Trophoblast cell (in vitro differentiated cells and primary cell): ENCODE results near the gene MVP.
"Not testable (repeated sequence)": the region's sequence is repeated elsewhere in the genome, so short reads cannot be mapped to it uniquely, and the experiment has no call there.

Experiments
- DNase-seq, 2 donors: peaks; one replicate each; pipeline ENCODE4 v3.0.0-alpha.2; 2016
- H2AFZ ChIP-seq: 2 replicates; pipeline ENCODE4 v1.6.1; 2013; ENCODE audit warnings: low read length, moderate library complexity, mild to moderate bottlenecking; ENCODE audit not compliant: insufficient read depth, poor library complexity
- H2AK5ac ChIP-seq: 2 replicates; pipeline ENCODE4 v1.6.1; 2013; ENCODE audit warnings: mild to moderate bottlenecking, low read length
- H2BK120ac ChIP-seq: 2 replicates; pipeline ENCODE4 v1.6.1; 2013; ENCODE audit warnings: low read length, mild to moderate bottlenecking, moderate library complexity; ENCODE audit not compliant: insufficient read depth, poor library complexity
- H2BK12ac ChIP-seq: 2 replicates; pipeline ENCODE4 v1.6.1; 2013; ENCODE audit warnings: mild to moderate bottlenecking, low read length, moderate library complexity
- H2BK5ac ChIP-seq: 2 replicates; pipeline ENCODE4 v1.6.1; 2013; ENCODE audit warnings: low read length, low read depth, moderate library complexity, mild to moderate bottlenecking; ENCODE audit not compliant: poor library complexity
- H3K14ac ChIP-seq: 2 replicates; pipeline ENCODE4 v1.6.1; 2013; ENCODE audit warnings: mild to moderate bottlenecking, low read length
- H3K18ac ChIP-seq: 2 replicates; pipeline ENCODE4 v1.6.1; 2013; ENCODE audit warnings: mild to moderate bottlenecking, low read length
- H3K23ac ChIP-seq: 2 replicates; pipeline ENCODE4 v1.6.1; 2013; ENCODE audit warnings: low read length
- H3K27ac ChIP-seq: 2 replicates; pipeline ENCODE4 v1.5.1; 2013; ENCODE audit warnings: low read depth, mild to moderate bottlenecking, inconsistent platforms, low read length, moderate library complexity
- H3K27me3 ChIP-seq: 2 replicates; pipeline ENCODE4 v1.6.1; 2013; ENCODE audit warnings: inconsistent platforms, mild to moderate bottlenecking, low read length, moderate library complexity; ENCODE audit not compliant: insufficient read depth
- H3K36me3 ChIP-seq, 2 experiments: 1 replicate in 1 of 2; 2 replicates in 1 of 2; pipeline ENCODE4 v1.6.1; 2013; ENCODE audit warnings: low read length in 2 of 2, mild to moderate bottlenecking in 2 of 2, moderate library complexity in 1 of 2; ENCODE audit not compliant: insufficient read depth in 2 of 2, control insufficient read depth in 1 of 2
- H3K4ac ChIP-seq: 2 replicates; pipeline ENCODE4 v1.6.1; 2013; ENCODE audit warnings: low read depth, mild to moderate bottlenecking, low read length, moderate library complexity
- H3K4me1 ChIP-seq, 2 experiments: 1 replicate in 1 of 2; 2 replicates in 1 of 2; pipeline ENCODE4 v1.6.1; 2013; ENCODE audit warnings: low read length in 2 of 2, mild to moderate bottlenecking in 2 of 2, moderate library complexity in 1 of 2; ENCODE audit not compliant: insufficient read depth in 2 of 2, control insufficient read depth in 1 of 2
- H3K4me2 ChIP-seq: 2 replicates; pipeline ENCODE4 v1.6.1; 2013; ENCODE audit warnings: inconsistent platforms, mild to moderate bottlenecking, low read length, moderate library complexity
- H3K4me3 ChIP-seq: 2 replicates; pipeline ENCODE4 v1.5.1; 2013; ENCODE audit warnings: mild to moderate bottlenecking, low read depth, low read length, inconsistent platforms
- H3K79me1 ChIP-seq: one replicate; pipeline ENCODE4 v1.6.1; 2013; ENCODE audit warnings: low read length
- H3K79me2 ChIP-seq: 2 replicates; pipeline ENCODE4 v1.6.1; 2013; ENCODE audit warnings: low read length, mild to moderate bottlenecking; ENCODE audit not compliant: control insufficient read depth, insufficient read depth, poor library complexity
- H3K9ac ChIP-seq: 2 replicates; pipeline ENCODE4 v1.6.1; 2013; ENCODE audit warnings: mild to moderate bottlenecking, low read length
- H3K9me3 ChIP-seq: 2 replicates; pipeline ENCODE4 v1.6.1; 2013; ENCODE audit warnings: low read depth, mild to moderate bottlenecking, control low read depth, inconsistent platforms, low read length; ENCODE audit not compliant: insufficient read depth
- H4K12ac ChIP-seq: 2 replicates; pipeline ENCODE4 v1.6.1; 2013; ENCODE audit warnings: low read depth, mild to moderate bottlenecking, low read length, moderate library complexity
- H4K8ac ChIP-seq: 2 replicates; pipeline ENCODE4 v1.6.1; 2013; ENCODE audit warnings: low read depth, mild to moderate bottlenecking, low read length, moderate library complexity
- H4K91ac ChIP-seq: one replicate; pipeline ENCODE4 v1.6.1; 2013; ENCODE audit warnings: low read depth, mild to moderate bottlenecking, low read length, moderate library complexity
- WGBS: extraction: QIAGEN DNeasy Blood & Tissue Kit; methylation state at CpG from one replicate; pipeline ENCODE4 v1.1.7; 2013; ENCODE audit warnings: missing lambda C conversion rate; ENCODE audit not compliant: insufficient read length, insufficient coverage; ENCODE audit errors: extremely low coverage; 5-methylcytosine and 5-hydroxymethylcytosine counted together

Gene MVP

DNA sequence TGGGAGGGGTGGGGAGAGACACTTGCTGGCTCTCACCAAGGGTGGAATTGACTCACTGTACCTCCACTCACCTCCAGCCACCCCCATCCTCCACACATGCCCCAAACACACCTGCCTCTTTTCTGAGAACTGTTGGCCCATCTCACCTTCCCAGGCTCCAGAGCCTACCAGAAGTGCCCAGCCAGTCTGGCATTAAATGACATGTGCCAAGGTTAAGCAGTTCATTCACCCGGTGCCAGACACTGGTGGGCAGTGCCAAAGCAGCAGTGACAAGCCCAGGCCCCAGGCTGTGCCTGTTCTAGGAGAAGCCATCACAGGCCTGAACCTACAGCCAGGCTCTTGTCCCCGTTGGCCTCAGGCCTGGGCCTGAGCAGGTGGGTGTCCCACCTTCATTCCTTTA is 11.2 kb downstream of the MVP start:
- no peak overlapping the region for H2BK120ac ChIP-seq
- no peak overlapping the region for H3K14ac ChIP-seq
- no peak overlapping the region for H3K18ac ChIP-seq
- H2BK12ac ChIP-seq, result no peak overlapping the region
- no peaks in the 10 kb centered on the region for H3K79me2 ChIP-seq
- no peak overlapping the region for H2BK5ac ChIP-seq
- H3K4ac ChIP-seq, result no peak overlapping the region
- no CpG with 5 or more reads among the region's 2 CpGs for WGBS
- H3K9ac ChIP-seq, result no peak overlapping the region
- no peak overlapping the region for H4K8ac ChIP-seq
- H3K4me2 ChIP-seq, result no peak overlapping the region
- H3K79me1 ChIP-seq, result no peaks in the 10 kb centered on the region
- no peak overlapping the region for H2AK5ac ChIP-seq
- H4K91ac ChIP-seq, result no peak overlapping the region
- no peaks in the 10 kb centered on the region for H3K4me1 ChIP-seq
- no peak for DNase-seq
- H3K36me3 ChIP-seq, result peaks cover 2 to 3% of the 10 kb centered on the region in 2 experiments
- H4K12ac ChIP-seq, result no peak overlapping the region
- no peak overlapping the region for H3K4me3 ChIP-seq
- no peak overlapping the region for H3K23ac ChIP-seq
- H3K27ac ChIP-seq, result no peak overlapping the region
- no peak overlapping the region for H2AFZ ChIP-seq
- no peaks in the 10 kb centered on the region for H3K27me3 ChIP-seq
- H3K9me3 ChIP-seq, result no peaks in the 10 kb centered on the region

DNA sequence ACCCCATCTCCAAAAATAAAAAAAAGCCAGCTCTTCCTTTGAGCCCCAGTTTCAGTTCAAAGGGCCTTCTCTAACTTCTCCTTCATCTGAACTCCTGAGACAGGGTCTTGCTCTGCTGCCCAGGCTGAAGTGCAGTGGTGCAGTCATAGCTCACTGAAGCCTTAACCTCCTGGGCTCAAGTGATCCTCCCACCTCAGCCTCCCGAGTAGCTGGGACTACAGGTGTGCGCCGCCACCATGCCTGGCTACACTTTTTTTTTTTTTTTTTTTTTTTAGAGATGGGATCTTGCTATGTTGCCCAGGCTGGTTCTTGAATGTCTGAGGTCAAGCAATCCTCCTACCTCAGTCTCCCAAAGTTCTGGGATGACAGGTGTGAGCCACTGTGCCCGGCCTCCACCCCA is 13.0 kb downstream of the MVP start:
- not testable (repeated sequence) for H3K27me3 ChIP-seq, H3K18ac ChIP-seq, H3K4me1 ChIP-seq, H2AK5ac ChIP-seq, DNase-seq, H4K91ac ChIP-seq, H3K79me2 ChIP-seq, H3K9me3 ChIP-seq, H3K27ac ChIP-seq, H4K12ac ChIP-seq, H2AFZ ChIP-seq, H2BK12ac ChIP-seq, H3K4me3 ChIP-seq, H3K4me2 ChIP-seq, H3K36me3 ChIP-seq, H3K9ac ChIP-seq, H2BK5ac ChIP-seq, H3K4ac ChIP-seq, H3K79me1 ChIP-seq, H4K8ac ChIP-seq, H2BK120ac ChIP-seq, H3K23ac ChIP-seq, H3K14ac ChIP-seq
- WGBS, result no CpG with 5 or more reads among the region's 4 CpGs

DNA sequence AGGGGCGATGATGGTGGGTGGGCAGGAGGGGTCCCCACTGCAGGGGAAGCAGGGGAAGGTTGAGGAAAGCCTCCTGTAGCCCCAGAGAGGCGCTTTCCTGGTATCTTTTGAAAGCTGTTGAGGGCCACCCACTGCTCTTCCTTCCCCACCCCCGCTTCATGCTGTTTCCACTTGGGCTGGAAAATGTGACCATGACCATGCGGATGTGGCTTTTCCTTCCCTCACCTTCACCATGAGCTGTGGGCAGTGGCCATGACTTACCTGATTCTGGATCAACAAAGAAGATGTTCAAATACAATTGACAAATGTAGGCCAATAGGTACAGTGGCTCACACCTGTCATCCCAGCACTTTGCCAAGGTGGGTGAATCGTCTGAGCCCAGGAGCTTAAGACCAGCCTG is 13.8 kb downstream of the MVP start:
- WGBS, result no CpG with 5 or more reads among the region's 5 CpGs
- Histone ChIP-seq H2AK5ac (no peak overlapping the region), H3K79me1 (no peaks in the 10 kb centered on the region), H3K4ac (no peak overlapping the region), H3K4me1 (no peaks in the 10 kb centered on the region), H2BK120ac (no peak overlapping the region), H3K14ac (no peak overlapping the region), H4K8ac (no peak overlapping the region), H2AFZ (no peak overlapping the region), H4K12ac (no peak overlapping the region), H3K27me3 (no peaks in the 10 kb centered on the region), H3K4me2 (no peak overlapping the region), H3K23ac (no peak overlapping the region), H3K36me3 (peaks cover 2 to 6% of the 10 kb centered on the region in 2 experiments), H3K9me3 (no peaks in the 10 kb centered on the region), H2BK12ac (no peak overlapping the region), H3K27ac (no peak overlapping the region), H2BK5ac (no peak overlapping the region), H4K91ac (no peak overlapping the region), H3K4me3 (no peak overlapping the region), H3K9ac (no peak overlapping the region), H3K79me2 (no peaks in the 10 kb centered on the region), H3K18ac (no peak overlapping the region)
- no peak for DNase-seq

DNA sequence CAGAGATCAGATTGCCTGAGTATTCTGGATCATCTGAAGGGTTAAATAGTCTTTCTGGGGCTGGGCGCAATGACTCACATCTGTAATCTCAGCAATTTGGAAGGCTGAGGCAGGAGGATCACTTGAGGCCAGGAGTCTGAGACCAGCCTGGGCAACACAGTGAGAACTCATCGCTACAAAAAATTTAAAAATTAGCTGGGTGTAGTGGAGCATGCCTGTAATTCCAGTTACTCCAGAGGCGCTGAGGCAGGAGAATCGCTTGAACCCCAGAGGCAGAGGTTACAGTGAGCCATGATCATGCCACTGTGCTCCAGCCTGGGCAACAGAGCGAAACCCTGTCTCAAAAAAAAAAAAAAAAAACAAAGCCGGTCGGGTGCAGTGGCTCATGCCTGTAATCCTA is 15.7 kb downstream of the MVP start:
- Histone ChIP-seq H3K4me2 (no peak overlapping the region), H2BK120ac (no peak overlapping the region), H2AK5ac (no peak overlapping the region), H3K79me1 (no peaks in the 10 kb centered on the region), H3K4ac (no peak overlapping the region), H4K8ac (no peak overlapping the region), H2BK12ac (no peak overlapping the region), H3K4me1 (no peaks in the 10 kb centered on the region), H4K91ac (no peak overlapping the region), H3K18ac (no peak overlapping the region), H3K9me3 (no peaks in the 10 kb centered on the region), H3K14ac (no peak overlapping the region), H3K36me3 (peaks cover 2 to 6% of the 10 kb centered on the region in 2 experiments), H3K9ac (no peak overlapping the region), H2BK5ac (no peak overlapping the region), H2AFZ (no peak overlapping the region), H3K23ac (no peak overlapping the region), H4K12ac (no peak overlapping the region), H3K4me3 (no peak overlapping the region), H3K79me2 (no peaks in the 10 kb centered on the region), H3K27me3 (no peaks in the 10 kb centered on the region), H3K27ac (no peak overlapping the region)
- WGBS, result no CpG with 5 or more reads among the region's 7 CpGs
- DNase-seq, result peak; percentile 22 to 48
